ENCODE results near the gene ACP5.
"Not testable (repeated sequence)": the region's sequence is repeated elsewhere in the genome, so short reads cannot be mapped to it uniquely, and the experiment has no call there.

The ACP5 gene

DNA sequence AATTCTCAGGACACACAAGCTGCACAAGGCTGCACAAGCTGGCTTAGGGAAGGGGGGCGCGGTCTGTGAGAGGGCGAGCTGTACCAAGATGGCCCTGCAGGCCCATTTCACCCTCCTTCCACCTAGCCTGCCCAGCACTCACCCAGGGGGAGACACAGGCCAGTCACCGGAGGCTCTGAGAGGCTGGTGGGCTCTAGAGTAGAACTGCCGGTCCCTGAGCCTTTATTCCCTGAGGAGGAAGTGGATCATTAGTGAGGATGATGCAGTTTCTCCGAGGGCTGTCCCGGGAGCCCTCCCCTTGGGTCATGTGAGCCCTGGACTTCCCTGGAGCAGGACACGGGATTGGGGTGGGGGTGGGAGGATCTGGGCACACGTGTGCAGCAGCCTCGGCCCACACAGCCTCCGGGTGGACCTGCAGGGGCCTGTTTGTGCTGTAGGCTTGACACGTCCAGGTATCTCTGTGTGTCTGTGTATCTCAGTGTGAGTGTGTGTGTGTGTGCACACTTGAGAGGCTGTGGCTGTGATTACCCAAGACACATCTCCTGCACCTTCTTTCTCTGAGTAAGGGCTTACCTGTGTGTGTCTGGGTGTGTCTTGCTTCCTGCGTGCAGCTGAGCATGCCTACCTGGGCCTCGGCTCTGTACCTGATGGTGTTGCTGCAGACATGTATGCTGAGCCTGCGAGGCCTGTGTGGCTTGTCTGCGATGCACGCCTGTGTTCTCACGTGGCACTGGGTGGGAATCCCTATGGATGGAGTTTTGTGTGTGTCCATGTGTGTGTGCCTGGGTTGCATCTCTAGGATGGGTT, at the start of gene ACP5:
Gene ACP5, minus strand, starts transcription at position 195 of the 807 bp plus-strand sequence. CDS start 328 bp downstream, outside the sequence.
- no peak for DNase-seq

DNA sequence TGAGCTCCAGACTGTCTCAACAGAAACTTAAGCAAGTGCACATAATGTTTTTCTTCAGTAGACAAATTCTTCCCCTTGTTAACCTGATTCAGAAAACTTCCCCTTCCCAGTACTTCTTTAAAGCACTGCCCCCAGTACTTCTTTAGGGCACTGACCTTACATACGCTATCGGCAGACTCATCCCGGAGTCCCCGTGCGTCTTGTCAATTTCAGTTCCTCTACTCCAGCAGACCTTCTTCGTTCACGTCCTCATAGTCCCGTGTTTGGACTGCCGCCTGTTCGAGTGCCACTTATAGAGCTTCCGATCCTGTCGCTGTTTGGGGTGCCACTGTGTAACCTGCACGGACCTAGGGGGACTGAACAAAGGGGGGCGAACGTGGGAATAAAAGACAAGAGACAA, 48.8 kb upstream of the ACP5 start:
- DNase-seq: no peak

- no peak for DNase-seq
These were observed 46.6 kb upstream of the ACP5 start for GRCh38 chr19:11624069-11624463.

GRCh38 chr19:11622401-11622800, 45.0 kb upstream of the ACP5 start:
- not testable (repeated sequence) for DNase-seq

DNA sequence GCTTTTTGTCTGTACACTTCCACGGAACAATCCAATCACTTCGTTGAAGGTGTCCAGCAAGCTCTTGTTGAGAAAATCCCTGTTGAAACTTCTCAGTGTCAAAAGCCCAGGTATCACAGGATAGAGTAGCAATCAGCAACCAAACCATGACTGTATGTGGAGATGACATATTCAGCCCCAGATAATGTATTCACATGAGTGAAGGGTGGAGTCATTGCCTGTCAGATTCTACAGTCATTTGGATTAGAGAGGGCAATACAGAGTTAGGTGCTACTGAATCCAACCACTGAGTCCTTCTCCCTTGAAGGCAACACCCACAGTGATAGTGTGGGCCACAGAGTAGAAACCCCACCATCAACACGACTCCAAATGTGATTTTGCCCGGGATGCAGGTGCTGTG, 43.1 kb upstream of the ACP5 start:
- no peak for DNase-seq

GRCh38 chr19:11617180-11618062, 40.0 kb upstream of the ACP5 start:
- DNase-seq: no peak

GRCh38 chr19:11612816-11613511, 35.5 kb upstream of the ACP5 start:
- DNase-seq: no peak

DNA sequence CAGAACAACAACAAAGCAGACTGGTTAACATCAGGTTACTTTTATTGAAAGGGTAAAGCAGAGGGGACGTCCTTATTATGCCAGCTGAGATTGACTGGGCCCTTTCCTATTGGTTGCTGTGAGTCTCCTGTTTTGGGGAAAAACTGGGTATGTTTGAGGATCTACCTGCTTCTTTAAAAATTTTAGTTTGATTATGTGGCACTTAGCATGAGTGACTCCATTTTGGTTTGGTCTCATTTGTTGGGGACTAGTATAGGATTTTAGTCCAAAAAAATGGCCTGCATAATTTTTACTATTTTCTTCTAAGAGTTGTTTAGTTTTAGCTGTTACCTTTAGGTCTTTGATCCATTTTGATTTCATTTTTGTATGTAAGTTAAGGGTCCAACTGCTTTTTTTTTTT, 34.3 kb upstream of the ACP5 start:
- DNase-seq: no peak

DNA sequence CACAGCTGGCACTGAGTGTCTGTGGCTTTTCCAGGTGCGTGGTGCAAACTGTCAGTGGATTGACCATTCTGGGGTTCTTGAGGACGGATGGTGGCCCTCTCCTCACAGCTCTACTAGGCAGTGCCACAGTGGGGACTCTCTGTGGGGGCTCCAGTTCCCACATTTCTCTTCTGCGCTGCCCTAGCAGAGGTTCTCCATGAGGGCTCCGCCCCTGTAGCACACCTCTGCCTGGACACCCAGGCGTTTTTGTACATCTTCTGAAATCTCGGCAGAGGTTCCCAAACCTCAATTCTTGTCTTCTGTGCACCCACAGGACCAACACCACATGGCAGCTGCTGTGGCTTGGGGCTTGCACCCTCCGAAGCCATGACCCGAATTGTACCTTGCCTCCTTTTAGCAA, 29.0 kb upstream of the ACP5 start:
- DNase-seq: no peak

- DNase-seq: peak; percentile 11
These were observed 22.3 kb upstream of the ACP5 start for GRCh38 chr19:11599704-11600103.

DNA sequence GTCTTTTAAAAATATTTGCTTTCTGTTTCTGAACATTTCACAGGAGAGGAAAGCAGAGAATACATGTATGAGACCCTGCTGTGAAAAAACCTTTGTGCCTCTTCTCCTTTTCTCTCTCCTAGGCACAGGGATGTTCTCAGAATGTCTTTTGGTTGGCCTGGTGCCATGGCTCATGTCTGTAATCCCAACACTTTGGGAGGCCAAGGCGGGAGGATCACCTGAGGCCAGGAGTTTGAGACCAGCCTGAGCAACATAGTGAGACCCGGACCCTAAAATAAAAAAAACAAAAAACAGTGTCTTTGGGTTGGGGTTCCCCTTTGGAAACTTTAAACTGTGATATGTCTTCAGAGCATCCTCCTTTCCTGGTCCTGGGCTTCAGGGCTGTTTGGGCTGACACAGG, 21.3 kb upstream of the ACP5 start:
- DNase-seq: no peak

DNA sequence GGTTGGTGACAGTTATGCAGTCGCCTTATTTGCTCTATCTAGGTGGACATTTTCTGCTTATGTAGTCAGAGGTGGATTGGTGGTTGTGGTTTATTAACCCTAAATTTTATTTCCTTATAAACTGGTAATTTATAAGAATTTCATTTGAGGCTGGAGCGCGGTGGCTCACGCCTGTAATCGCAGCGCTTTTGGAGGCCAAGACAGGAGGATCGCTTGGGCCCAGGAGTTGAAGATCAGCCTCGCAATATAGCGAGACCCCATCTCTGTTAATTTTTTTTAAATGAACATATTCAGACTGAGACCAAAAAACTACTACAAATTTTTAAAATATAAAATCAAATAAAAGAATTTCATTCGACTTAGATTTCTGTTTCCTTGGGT, 20.6 kb upstream of the ACP5 start:
- no peak for DNase-seq

GRCh38 chr19:11597202-11598102, 20.0 kb upstream of the ACP5 start, which contains the start of gene ZNF627:
Gene ZNF627 (plus strand): TSS chr19:11597483. CDS start chr19:11597628, 145 bp downstream.
- peak; percentile 98 for DNase-seq

DNA sequence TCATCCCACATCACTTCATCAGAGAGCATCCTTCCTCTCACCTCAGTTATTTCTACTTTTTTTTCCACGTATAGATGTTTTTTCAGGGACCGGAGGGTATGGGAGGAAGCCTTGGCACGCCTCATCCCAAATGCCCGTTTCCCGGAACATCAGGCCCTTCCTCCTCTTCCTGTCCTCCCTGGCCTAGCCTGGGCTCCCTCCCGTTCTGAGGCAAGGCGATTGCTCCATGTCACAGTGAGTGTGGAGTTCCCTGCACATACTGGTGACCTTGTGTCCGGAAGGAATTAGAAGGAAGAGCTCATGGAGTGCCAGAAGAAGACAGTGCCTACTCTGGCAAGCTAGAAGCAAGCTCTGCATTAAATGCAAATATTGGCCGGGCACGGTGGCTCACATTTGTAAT, 18.7 kb upstream of the ACP5 start:
- DNase-seq: no peak

DNA sequence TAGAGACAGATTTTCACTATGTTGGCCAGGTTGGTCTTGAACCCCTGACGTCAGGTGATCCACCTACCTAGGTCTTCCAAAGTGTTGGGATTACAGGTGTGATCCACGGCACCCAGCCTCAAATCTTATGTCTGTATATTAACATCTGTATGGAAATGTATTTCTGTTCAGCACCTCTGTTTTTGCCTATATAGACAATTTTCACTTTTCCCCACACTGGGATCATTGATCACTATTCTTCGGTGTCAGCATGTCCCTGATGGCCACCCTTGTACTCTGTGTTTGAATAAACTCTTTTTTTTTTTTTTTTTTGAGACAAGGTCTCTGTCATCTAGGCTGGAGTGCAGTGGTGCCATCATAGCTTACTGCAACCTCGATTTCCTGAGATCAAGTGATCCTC, 16.6 kb upstream of the ACP5 start:
- DNase-seq: no peak

DNA sequence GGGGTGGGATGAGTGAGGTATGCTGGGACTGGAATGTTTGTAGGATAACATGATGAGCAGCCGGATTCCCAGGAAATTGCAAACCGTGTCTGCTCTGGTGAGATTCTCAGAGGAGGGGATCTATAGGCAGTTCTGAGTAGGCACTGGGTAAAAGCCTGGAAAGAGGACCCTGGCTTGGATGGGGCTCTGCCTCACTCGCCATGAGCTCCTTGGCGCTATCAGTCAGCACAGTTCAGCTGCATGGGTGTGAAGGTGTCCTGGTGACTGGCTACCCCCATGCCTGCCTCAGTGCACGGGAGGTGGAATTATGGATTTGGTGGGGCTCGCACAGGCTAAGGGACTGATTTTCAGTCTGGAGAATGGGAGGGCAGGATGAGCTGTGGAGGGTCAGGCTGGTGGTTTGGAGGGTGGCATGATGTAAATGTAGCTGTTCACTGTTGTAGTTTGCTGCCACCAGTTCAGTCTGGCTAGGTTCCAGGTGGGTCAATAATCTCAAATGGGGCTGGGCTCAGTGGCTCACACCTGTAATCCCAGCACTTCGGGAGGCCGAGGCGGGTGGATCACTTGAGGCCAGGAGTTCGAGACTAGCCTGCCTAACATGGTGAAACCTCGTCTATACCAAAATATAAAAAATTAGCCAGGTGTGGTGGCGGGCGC, 10.7 kb upstream of the ACP5 start:
- no peak for DNase-seq

DNA sequence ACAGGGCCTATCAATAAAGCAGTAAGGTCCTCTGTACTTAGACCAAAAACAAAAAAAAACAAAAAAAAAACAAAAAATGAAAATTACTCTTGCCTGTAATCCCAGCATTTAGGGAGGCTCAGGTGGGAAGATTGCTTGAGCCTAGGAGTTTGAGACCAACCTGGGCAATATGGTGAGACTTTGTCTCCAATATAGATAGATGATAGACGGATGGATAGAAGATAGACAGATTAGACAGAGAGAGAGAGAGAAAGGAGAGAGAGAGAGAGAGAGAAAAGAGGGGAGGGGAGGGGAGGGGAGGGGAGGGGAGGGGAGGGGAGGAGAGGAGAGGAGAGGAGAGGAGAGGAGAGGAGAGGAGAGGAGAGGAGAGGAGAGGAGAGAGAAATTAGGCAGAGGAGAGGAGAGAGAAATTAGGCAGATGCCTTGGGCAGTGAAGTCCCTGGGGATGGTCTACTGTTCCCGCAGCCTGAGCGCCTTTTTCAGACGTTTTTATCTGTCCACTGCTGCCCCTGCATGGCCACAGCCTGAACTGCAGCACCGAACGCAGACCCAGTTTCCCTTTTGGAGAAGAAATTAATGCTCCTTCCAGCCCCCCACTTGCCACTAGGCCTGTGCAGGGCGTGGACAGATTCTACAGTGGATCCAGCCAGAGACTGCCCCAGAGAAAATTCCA, 10.0 kb upstream of the ACP5 start:
- peak; percentile 78 for DNase-seq

- DNase-seq: no peak
These were observed 8.9 kb upstream of the ACP5 start for GRCh38 chr19:11586331-11586730.

DNA sequence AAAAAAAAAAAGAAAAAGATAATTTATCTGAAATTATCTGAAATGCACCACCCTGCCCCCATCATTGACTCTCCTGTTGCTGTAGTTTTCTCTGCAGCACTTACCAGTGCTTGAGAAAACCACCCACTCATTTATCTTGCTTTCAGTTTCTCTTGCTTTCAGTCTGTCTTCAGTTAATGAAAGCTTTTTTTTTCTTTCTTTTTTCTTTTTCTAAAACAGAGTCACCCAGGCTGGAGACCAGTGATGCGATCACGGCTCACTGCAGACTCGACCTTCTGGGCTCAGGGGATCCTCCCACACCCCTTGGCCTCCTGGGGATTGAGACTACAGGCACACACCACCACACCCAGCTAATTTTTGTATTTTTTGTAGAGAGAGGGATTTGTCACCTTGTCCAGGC, 4.3 kb upstream of the ACP5 start:
- DNase-seq: peak; percentile 68

DNA sequence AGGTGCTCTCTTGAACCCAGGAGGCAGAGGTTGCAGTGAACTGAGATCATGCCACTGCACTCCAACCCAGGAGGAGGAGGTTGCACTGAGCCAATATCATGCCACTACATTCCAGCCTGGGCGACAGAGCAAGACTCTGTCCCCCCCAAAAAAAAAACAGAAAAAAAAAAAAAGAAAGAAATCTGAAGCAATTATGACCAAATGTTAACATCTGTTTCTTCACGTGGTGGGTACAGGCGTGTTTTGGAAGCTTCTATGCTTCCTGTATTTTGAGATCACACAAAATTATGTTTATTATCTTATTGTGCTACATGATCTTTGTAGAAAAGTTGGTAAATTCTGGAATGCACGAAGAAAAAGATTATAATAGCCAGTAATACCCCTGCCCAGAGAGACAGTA, 2.7 kb upstream of the ACP5 start:
- no peak for DNase-seq

Measured in stimulated activated CD4-positive, alpha-beta T cell treated with anti-CD3 and anti-CD28 coated beads, Interleukin-1b, Interleukin-23, amount 100 ng/mL, for 48 hours (primary cell).